ENCODE measurements around the gene ZNF530. TPM values are rescaled to one million over a fixed set of nuclear protein-coding genes. Genes with fewer than 3 reads are reported as not detected.
A peak's percentile ranks its signal among the peaks of the same experiment; 100 is the strongest.

The ZNF530 gene
- total and polyA plus RNA-seq, 9 of the 15 experiments (the other 6 are each of a cell fraction or from before 2014, with no cell fraction given), result 0.28 to 5.9 (median 4.0) TPM

GRCh38 chr19:57570707-57571106 is 29.0 kb upstream of the ZNF530 start:
- no peak overlapping the region for H2AFZ ChIP-seq (ENCODE audit: low read depth, low read length)
- no peak overlapping the region for H3K9ac ChIP-seq (ENCODE audit: insufficient read depth in 1 of 2, low read depth in 2 of 2, low read length in 2 of 2)
- in situ Hi-C loops (cut with MboI) (no loop called here), intact Hi-C loops (cut with micrococcal nuclease) (no loop called here)
- ChIA-PET POLR2A (no interaction called here), CTCF (ENCODE audit: low intra/inter-chr PET ratio) (no interaction called here)
- H3K4me1 ChIP-seq (replicated peaks in 1 of 2; ENCODE audit: control insufficient read depth in 2 of 2, insufficient read depth in 2 of 2, low read length in 2 of 2), result no peaks in the 10 kb centered on the region
- H4K20me1 ChIP-seq (replicated peaks; ENCODE audit: control insufficient read depth, insufficient read depth, low read length), result no peaks in the 10 kb centered on the region
- H3K79me2 ChIP-seq (ENCODE audit: control insufficient read depth, insufficient read depth, low read length), result no peaks in the 10 kb centered on the region
- no peaks in the 10 kb centered on the region for H3K9me1 ChIP-seq (ENCODE audit: control insufficient read depth, insufficient read depth, low read length)
- H3K36me3 ChIP-seq (ENCODE audit: control insufficient read depth, insufficient read depth, low read length), result 0 out of 3 replicates have a peak, but pooled peaks cover 3% of the 10 kb centered on the region
- H3K4me3 ChIP-seq, result no peak overlapping the region
- no peak for DNase-seq (ENCODE audit: extremely low read depth in 1 of 4, low spot score in 3 of 4)
- no peak for ATAC-seq
- peaks cover 20% of the 10 kb centered on the region for H3K9me3 ChIP-seq (replicated peaks; ENCODE audit: control insufficient read depth, insufficient read depth, low read depth, low read length)
- no peak overlapping the region for H3K27ac ChIP-seq (ENCODE audit: extremely low read depth, low read depth, low read length)
- no peak overlapping the region for H3K4me2 ChIP-seq (ENCODE audit: insufficient read depth, low read length)
- TF ChIP-seq TSC22D4 (tag; IDR thresholded peaks at IDR 0.05), result no peak
- FAIRE-seq, result no peak
- no peaks in the 10 kb centered on the region for H3K27me3 ChIP-seq (ENCODE audit: control insufficient read depth in 2 of 2, insufficient read depth in 2 of 2, low read length in 2 of 2)
- no TSS peak for BruUV-seq (replicated peaks)

GRCh38 chr19:57572415-57572947 is 27.2 kb upstream of the ZNF530 start:
- no peaks in the 10 kb centered on the region for H3K27me3 ChIP-seq (ENCODE audit: control insufficient read depth in 2 of 2, insufficient read depth in 2 of 2, low read length in 2 of 2)
- DNase-seq (ENCODE audit: extremely low read depth in 1 of 4, low spot score in 3 of 4) (no peak), FAIRE-seq (no peak), ATAC-seq (no peak)
- no peak overlapping the region for H3K4me2 ChIP-seq (ENCODE audit: insufficient read depth, low read length)
- TF ChIP-seq FOXA1 (IDR thresholded peaks at IDR 0.05; ENCODE audit: borderline replicate concordance) (no peak), ZBTB8A (IDR thresholded peaks at IDR 0.05; ENCODE audit: partially characterized antibody) (no peak), ZNF75A (CRISPR knock-in tag; IDR thresholded peaks at IDR 0.05) (0 out of 2 replicates have a peak, but pooled peaks have one; percentile 60), ZNF274 (IDR thresholded peaks at IDR 0.05; ENCODE audit: borderline replicate concordance, low read depth, low read length) (peak; percentile 88), ZNF232 (CRISPR knock-in tag; IDR thresholded peaks at IDR 0.05) (no peak)
- H3K9me3 ChIP-seq (replicated peaks; ENCODE audit: control insufficient read depth, insufficient read depth, low read depth, low read length), result peaks cover 13% of the 10 kb centered on the region
- intact Hi-C loops (cut with micrococcal nuclease) (no loop called here), in situ Hi-C loops (cut with MboI) (no loop called here)
- no TSS peak for BruUV-seq (replicated peaks)
- H3K36me3 ChIP-seq (ENCODE audit: control insufficient read depth, insufficient read depth, low read length), result 0 out of 3 replicates have a peak, but pooled peaks cover 3% of the 10 kb centered on the region
- H3K9ac ChIP-seq (ENCODE audit: insufficient read depth in 1 of 2, low read depth in 2 of 2, low read length in 2 of 2), result no peak overlapping the region
- no peak overlapping the region for H3K27ac ChIP-seq (ENCODE audit: extremely low read depth, low read depth, low read length)
- no peak overlapping the region for H3K4me3 ChIP-seq
- H2AFZ ChIP-seq (ENCODE audit: low read depth, low read length), result no peak overlapping the region
- H4K20me1 ChIP-seq (replicated peaks; ENCODE audit: control insufficient read depth, insufficient read depth, low read length), result no peaks in the 10 kb centered on the region
- H3K9me1 ChIP-seq (ENCODE audit: control insufficient read depth, insufficient read depth, low read length), result no peaks in the 10 kb centered on the region
- H3K4me1 ChIP-seq (replicated peaks in 1 of 2; ENCODE audit: control insufficient read depth in 2 of 2, insufficient read depth in 2 of 2, low read length in 2 of 2), result no peaks in the 10 kb centered on the region
- CTCF ChIA-PET (ENCODE audit: low intra/inter-chr PET ratio), result no interaction called here
- no peaks in the 10 kb centered on the region for H3K79me2 ChIP-seq (ENCODE audit: control insufficient read depth, insufficient read depth, low read length)
- POLR2A ChIA-PET, result no interaction called here
- 42% methylated on average over 3 of the region's 3 CpGs for WGBS (ENCODE audit: insufficient coverage, low coverage, missing lambda C conversion rate)

All from K562 (cell line).